Uterus (tissue), 4 donors: ENCODE results near the gene OPRL1. TPM values are rescaled to one million over a fixed set of nuclear protein-coding genes. Genes with fewer than 3 reads are reported as not detected.

Experiments used
- DNase-seq, 2 donors: peaks; one replicate each; pipeline ENCODE4 v3.0.0-alpha.2; 2019 to 2020
- H3K27ac ChIP-seq, 2 donors: fragments of 200-600 bp; sonication (generic); 1 replicate in 1 of 2; 2 replicates in 1 of 2; pipeline ENCODE4 v1.5.1; 2016 to 2018
- H3K27me3 ChIP-seq, 2 donors: fragments of 200-600 bp; sonication (generic); one replicate each; pipeline ENCODE4 v1.5.1; 2018 to 2019; ENCODE audit warnings: control low read depth in 1 of 2
- H3K36me3 ChIP-seq, 2 donors: fragments of 200-600 bp; sonication (generic); one replicate each; pipeline ENCODE4 v1.5.1; 2019; ENCODE audit warnings: control low read depth in 1 of 2
- H3K4me1 ChIP-seq, 2 donors: fragments of 200-600 bp; sonication (generic); one replicate each; pipeline ENCODE4 v1.5.1; 2018 to 2019; ENCODE audit warnings: control low read depth in 1 of 2
- H3K4me3 ChIP-seq, 2 donors: fragments of 200-600 bp; sonication (generic); 1 replicate in 1 of 2; 2 replicates in 1 of 2; pipeline ENCODE4 v1.5.1; 2018 to 2019; ENCODE audit warnings: mild to moderate bottlenecking in 1 of 2
- H3K9me3 ChIP-seq, 2 donors: fragments of 200-600 bp; sonication (generic); one replicate each; pipeline ENCODE4 v1.5.1; 2019; ENCODE audit warnings: control low read depth in 1 of 2
- POLR2A ChIP-seq, 2 donors: fragments of 450-650 bp; IDR thresholded peaks; one replicate each; pipeline ENCODE4 v1.6.1; 2016; ENCODE audit warnings: antibody characterized with exemption in 2 of 2, mild to moderate bottlenecking in 1 of 2, moderate library complexity in 1 of 2
- intact Hi-C: fragments of 100-400 bp; cut with DNase I; formaldehyde crosslinking; loops from one replicate; pipeline ENCODE4 v1.15.1; 2023; ENCODE audit warnings: low total_unique reads
- total RNA-seq, 4 donors: library from RNA; depleted of rRNA in 3 of 4; stranded (reverse); fragments of >200 nt in 3 of 4; gene quantifications; one replicate each; pipeline versions ENCODE4 v1.1.0 to v1.2.4, GENCODE V29; 2014 to 2023
- TF ChIP-seq, protein P1 (sequence below), 4 experiments: fragments of 200-600 bp in 2 of 4; fragments of 450-650 bp in 2 of 4; sonication (generic) in 2 of 4; IDR thresholded peaks; one replicate each; pipeline ENCODE4 v1.5.1; 2016 to 2019; ENCODE audit warnings: antibody characterized with exemption in 4 of 4, mild to moderate bottlenecking in 2 of 4, moderate library complexity in 1 of 4
- donor health status: DM: yes; HTN: yes; CAD: no.

The OPRL1 gene
- total RNA-seq, 4 donors from 2014 or later: 0.51 to 1.9 (median 0.64) TPM; not detected in 1

DNA sequence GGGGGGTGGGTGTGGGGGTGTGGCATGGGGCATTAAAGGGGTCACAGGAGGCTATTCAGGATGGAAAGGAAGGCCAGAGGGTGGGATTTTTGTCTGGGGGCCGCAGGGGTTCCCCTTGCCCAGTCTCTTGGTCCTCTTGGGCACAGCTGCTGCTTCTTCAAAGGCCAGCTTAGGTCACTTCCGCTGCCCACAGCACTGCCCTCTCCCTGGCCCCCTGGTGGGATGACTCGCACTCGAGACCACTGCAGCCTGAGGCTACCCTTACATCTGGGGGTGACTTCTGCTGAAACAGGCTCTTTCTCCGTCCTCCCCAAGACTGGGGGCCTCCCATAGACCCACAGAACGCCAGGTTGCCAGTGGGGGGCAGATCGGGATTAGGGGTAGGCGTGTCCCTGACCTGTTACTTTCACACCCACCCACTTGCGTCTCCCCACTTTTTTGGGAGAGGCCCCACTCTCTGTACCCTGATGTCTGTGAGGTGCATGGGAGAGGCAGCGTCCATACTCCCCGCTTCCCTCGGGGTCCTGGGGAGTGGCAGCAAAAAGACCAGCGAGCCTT lies 3.0 kb downstream of the OPRL1 start:
- TF ChIP-seq POLR2A (IDR thresholded peaks at IDR 0.05): no peak
- TF ChIP-seq, protein P1, sequence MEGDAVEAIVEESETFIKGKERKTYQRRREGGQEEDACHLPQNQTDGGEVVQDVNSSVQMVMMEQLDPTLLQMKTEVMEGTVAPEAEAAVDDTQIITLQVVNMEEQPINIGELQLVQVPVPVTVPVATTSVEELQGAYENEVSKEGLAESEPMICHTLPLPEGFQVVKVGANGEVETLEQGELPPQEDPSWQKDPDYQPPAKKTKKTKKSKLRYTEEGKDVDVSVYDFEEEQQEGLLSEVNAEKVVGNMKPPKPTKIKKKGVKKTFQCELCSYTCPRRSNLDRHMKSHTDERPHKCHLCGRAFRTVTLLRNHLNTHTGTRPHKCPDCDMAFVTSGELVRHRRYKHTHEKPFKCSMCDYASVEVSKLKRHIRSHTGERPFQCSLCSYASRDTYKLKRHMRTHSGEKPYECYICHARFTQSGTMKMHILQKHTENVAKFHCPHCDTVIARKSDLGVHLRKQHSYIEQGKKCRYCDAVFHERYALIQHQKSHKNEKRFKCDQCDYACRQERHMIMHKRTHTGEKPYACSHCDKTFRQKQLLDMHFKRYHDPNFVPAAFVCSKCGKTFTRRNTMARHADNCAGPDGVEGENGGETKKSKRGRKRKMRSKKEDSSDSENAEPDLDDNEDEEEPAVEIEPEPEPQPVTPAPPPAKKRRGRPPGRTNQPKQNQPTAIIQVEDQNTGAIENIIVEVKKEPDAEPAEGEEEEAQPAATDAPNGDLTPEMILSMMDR (IDR thresholded peaks at IDR 0.05): no peak
- Histone ChIP-seq H3K27ac (no peak overlapping the region), H3K4me1 (peaks cover 5 to 16% of the 10 kb centered on the region in 2 donors), H3K36me3 (no peaks in the 10 kb centered on the region), H3K9me3 (peaks cover 0 to 4% of the 10 kb centered on the region in 2 donors), H3K27me3 (peaks cover 0 to 19% of the 10 kb centered on the region in 2 donors), H3K4me3 (no peak overlapping the region)
- intact Hi-C loops: no loop called here
- no peak for DNase-seq

DNA sequence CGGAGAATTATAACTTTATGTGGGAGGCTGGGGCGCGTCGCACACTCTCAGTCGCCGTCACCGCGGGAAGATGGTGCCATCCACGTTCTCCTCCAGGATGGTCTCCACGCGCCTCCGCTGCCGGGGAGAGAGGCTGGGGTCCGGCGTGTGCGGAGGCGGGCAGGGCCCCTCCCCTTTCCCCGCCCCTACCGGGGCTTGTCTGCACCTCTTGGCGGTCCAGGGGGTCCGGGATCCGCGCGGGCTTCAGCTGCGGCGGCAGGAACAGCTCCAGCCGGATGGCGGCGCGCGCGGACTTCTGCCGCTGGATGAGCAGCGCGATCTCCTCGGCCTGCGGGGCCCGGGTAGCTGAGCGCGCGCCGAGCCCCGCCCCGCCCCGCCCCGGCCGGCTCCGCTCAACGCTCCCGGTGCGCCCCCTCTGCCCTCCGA lies 3.5 kb downstream of the OPRL1 start:
- no peak for TF ChIP-seq POLR2A (IDR thresholded peaks at IDR 0.05)
- TF ChIP-seq, protein P1 (IDR thresholded peaks at IDR 0.05): peak; percentile 35 to 62 (median 56)
- H3K36me3 ChIP-seq: no peaks in the 10 kb centered on the region
- H3K27me3 ChIP-seq: peaks cover 0 to 14% of the 10 kb centered on the region in 2 donors
- H3K27ac ChIP-seq: no peak overlapping the region
- intact Hi-C loops: no loop called here
- peaks cover 0 to 4% of the 10 kb centered on the region in 2 donors for H3K9me3 ChIP-seq
- peak in 1 of 2 donors; percentile 45 for DNase-seq
- H3K4me3 ChIP-seq: peak overlapping the region in 1 of 2 donors; percentile 44
- H3K4me1 ChIP-seq: peaks cover 5 to 16% of the 10 kb centered on the region in 2 donors

DNA sequence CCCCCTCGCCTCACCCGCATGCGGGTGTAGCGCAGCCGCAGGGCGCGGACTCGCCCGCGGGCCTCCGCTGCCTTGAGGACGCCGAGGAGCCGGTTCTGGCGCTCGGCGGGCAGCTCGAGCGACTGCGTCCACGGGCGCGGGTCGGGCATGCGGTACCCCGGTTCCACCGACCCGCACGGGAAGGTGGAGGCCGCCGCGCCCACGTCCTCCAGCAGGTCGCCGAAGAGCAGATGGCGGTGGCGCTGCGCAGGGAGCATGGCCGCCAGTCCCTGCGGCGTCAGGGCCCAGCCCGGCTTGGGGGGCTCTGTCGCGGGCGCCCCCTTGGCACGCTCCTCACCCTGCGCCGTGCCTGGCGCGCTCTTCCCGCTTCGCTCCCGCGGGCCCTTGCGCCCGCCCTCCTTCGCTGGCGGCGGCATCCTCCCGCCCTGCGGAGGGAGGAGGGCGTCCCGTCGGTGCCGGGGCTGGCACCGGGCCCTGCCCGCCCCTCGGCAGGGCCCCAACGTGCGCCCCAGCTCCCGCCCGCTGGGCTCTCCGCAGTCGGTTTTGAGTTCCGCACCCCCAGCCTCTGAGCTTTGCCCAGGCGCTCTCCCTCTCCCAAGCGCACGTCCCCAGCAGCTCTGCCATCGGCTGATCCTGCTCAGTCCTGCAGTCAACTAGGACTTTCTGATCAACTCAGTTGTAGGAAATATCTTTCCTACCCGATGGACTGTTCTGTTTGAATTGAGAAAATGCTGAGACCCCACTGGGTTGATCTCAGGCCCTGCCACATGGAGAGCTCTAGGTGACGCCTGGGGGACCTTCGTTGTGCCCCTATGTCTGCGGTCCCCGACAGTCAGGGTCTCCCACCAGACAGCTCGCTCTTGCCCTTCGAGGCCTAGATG lies 4.2 kb downstream of the OPRL1 start, which contains the start of gene LKAAEAR1:
Gene LKAAEAR1, minus strand, starts transcription at position 595 of the 881 bp plus-strand sequence. Its CDS starts 179 bp downstream, at position 416.
- TF ChIP-seq POLR2A (IDR thresholded peaks at IDR 0.05): no peak
- TF ChIP-seq, protein P1 (IDR thresholded peaks at IDR 0.05): no peak
- Histone ChIP-seq H3K9me3 (peaks cover 0 to 4% of the 10 kb centered on the region in 2 donors), H3K27ac (no peak within 1 kb of the TSS), H3K4me3 (peak within 1 kb of the TSS in 1 of 2 donors; percentile 44), H3K4me1 (peaks cover 5 to 9% of the 10 kb centered on the region in 2 donors), H3K36me3 (no peaks in the 10 kb centered on the region), H3K27me3 (peaks cover 0 to 11% of the 10 kb centered on the region in 2 donors)
- DNase-seq: no peak
- intact Hi-C loops: no loop called here

DNA sequence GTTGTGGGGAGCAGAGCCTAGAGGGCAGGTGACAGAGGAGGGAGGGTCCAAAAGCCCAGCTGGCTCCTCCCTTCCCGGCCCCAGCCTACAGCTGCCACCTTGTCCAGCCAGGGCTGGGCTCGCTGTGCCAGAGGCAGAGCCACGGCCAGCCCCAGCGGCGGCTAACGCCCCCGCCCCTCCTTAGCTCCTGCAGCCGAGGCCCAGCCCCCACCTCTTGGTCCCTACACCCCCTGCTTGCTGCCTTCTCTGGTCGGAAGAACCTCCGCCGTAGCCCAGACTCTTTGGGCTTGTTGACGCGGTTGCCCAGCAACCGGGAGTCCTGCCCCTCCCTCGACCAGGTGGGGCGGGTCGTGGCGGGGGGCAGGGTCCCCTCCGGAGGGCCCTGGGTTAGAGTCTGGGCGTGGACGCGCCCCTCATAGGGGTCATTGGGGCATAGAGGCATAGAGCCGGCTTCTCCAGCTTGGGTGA lies 4.8 kb downstream of the OPRL1 start:
- TF ChIP-seq, protein P1 (IDR thresholded peaks at IDR 0.05): no peak
- TF ChIP-seq POLR2A (IDR thresholded peaks at IDR 0.05): no peak
- Histone ChIP-seq H3K27me3 (peaks cover 0 to 6% of the 10 kb centered on the region in 2 donors), H3K9me3 (peaks cover 0 to 4% of the 10 kb centered on the region in 2 donors), H3K36me3 (no peaks in the 10 kb centered on the region), H3K27ac (no peak overlapping the region), H3K4me1 (peaks cover 0 to 6% of the 10 kb centered on the region in 2 donors), H3K4me3 (no peak overlapping the region)
- DNase-seq: no peak
- intact Hi-C loops: no loop called here
